Tibial nerve (tissue), 4 donors: ENCODE results near the gene USP11. TPM values are rescaled to one million over a fixed set of nuclear protein-coding genes. Genes with fewer than 3 reads are reported as not detected.

Experiments used
- DNase-seq, 2 donors: peaks; one replicate each; pipeline ENCODE4 v3.0.0-alpha.2; 2019; ENCODE audit warnings: low spot score in 2 of 2
- H3K27ac ChIP-seq, 4 donors: fragments of 200-600 bp; sonication (generic) in 3 of 4; one replicate each; pipeline ENCODE4 v1.5.1; 2017 to 2019; ENCODE audit warnings: mild to moderate bottlenecking in 1 of 4
- H3K27me3 ChIP-seq, 2 donors: fragments of 200-600 bp; sonication (generic) in 1 of 2; one replicate each; pipeline versions ENCODE4 v1.5.1 to v1.6.0; 2017 to 2019
- H3K36me3 ChIP-seq, 3 donors: fragments of 200-600 bp; sonication (generic); one replicate each; pipeline ENCODE4 v1.5.1; 2018 to 2019
- H3K4me1 ChIP-seq, 4 donors: fragments of 200-600 bp; sonication (generic) in 3 of 4; one replicate each; pipeline ENCODE4 v1.5.1; 2017 to 2019
- H3K4me3 ChIP-seq, 4 donors: fragments of 200-600 bp; sonication (generic) in 3 of 4; one replicate each; pipeline ENCODE4 v1.5.1; 2017 to 2019; ENCODE audit warnings: mild to moderate bottlenecking in 1 of 4, moderate library complexity in 1 of 4
- H3K9me3 ChIP-seq, 4 donors: fragments of 200-600 bp; sonication (generic) in 3 of 4; one replicate each; pipeline ENCODE4 v1.5.1; 2017 to 2019
- CTCF ChIP-seq, 5 experiments: fragments of 200-600 bp in 3 of 5; fragments of 450-650 bp in 2 of 5; sonication (generic) in 3 of 5; IDR thresholded peaks; one replicate each; pipeline ENCODE4 v1.5.1; 2016 to 2019; ENCODE audit warnings: antibody characterized with exemption in 5 of 5, mild to moderate bottlenecking in 3 of 5, moderate library complexity in 2 of 5
- EP300 ChIP-seq, 2 donors: sonication (generic); formaldehyde crosslinking; IDR thresholded peaks; one replicate each; pipeline ENCODE4 v1.6.1; 2017; ENCODE audit warnings: antibody characterized with exemption in 2 of 2, mild to moderate bottlenecking in 1 of 2
- POLR2A ChIP-seq, 2 donors: fragments of 450-650 bp; IDR thresholded peaks; one replicate each; pipeline ENCODE4 v1.6.1; 2017; ENCODE audit warnings: antibody characterized with exemption in 2 of 2, mild to moderate bottlenecking in 2 of 2, moderate library complexity in 2 of 2
- WGBS, 2 donors: methylation state at CpG; one replicate each; pipeline ENCODE4 v1.1.5; 2018; 5-methylcytosine and 5-hydroxymethylcytosine counted together
- total RNA-seq, 4 donors: library from RNA; depleted of rRNA; stranded (reverse); fragments of >200 nt; gene quantifications; one replicate each; pipeline ENCODE4 v1.1.0, GENCODE V29; 2016

The USP11 gene
- total RNA-seq, 4 donors from 2014 or later: 54.6 to 85.8 (median 63.9) TPM

GRCh38 chrX:47222751-47223350 lies 10.0 kb upstream of the USP11 start:
- H3K4me3 ChIP-seq: no peak overlapping the region
- WGBS, 2 donors: 20 to 92% methylated on average over 1 to 10 of the region's 10 CpGs

DNA sequence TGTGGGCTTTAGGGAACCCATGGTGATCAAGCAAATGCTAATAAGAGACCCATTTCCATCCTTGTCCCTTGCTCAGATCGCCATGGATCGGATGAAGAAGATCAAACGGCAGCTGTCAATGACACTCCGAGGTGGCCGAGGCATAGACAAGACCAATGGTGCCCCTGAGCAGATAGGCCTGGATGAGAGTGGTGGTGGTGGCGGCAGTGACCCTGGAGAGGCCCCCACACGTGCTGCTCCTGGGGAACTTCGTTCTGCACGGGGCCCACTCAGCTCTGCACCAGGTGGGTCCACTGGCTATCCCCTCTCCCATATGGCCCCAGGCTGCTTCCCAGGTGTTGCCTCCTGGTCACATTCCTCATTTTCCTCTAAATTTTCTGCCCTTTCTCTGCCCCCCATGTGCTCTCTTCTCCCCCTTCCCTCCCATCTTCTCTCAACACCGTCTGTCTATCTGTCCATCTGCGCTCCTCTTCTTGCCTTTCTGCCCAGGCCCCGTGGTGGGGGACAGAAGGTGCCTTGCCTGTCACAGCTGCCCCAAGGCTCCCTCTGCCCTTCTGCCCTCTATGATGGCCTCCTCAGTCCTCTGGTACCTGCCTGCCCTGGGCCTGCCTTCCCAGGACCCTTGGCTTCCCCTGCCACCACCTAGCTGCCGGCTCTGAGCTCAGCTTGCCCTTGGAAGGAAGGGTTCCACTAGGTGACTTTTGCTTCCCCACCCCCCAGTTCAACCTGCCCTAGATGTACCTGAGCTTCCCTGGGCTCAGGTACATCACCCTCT lies 9.1 kb upstream of the USP11 start:
- TF ChIP-seq EP300 (IDR thresholded peaks at IDR 0.05) (no peak), POLR2A (IDR thresholded peaks at IDR 0.05) (no peak), CTCF (IDR thresholded peaks at IDR 0.05) (no peak)
- 88 to 94% methylated on average over 13 of the region's 13 CpGs for WGBS, 2 donors
- Histone ChIP-seq H3K4me3 (no peak overlapping the region), H3K27ac (no peak overlapping the region), H3K9me3 (no peaks in the 10 kb centered on the region), H3K36me3 (peaks cover 0 to 60% (median 6%) of the 10 kb centered on the region in 3 donors), H3K27me3 (no peaks in the 10 kb centered on the region), H3K4me1 (peaks cover 0 to 21% (median 3%) of the 10 kb centered on the region in 4 donors)
- DNase-seq: no peak

More at GRCh38 chrX:47222751-47223350, 10.0 kb upstream of the USP11 start:
- peaks cover 0 to 21% (median 3%) of the 10 kb centered on the region in 4 donors for H3K4me1 ChIP-seq
- TF ChIP-seq EP300 (IDR thresholded peaks at IDR 0.05) (no peak), CTCF (IDR thresholded peaks at IDR 0.05) (no peak), POLR2A (IDR thresholded peaks at IDR 0.05) (no peak)
- no peak for DNase-seq
- H3K36me3 ChIP-seq: peaks cover 0 to 53% (median 6%) of the 10 kb centered on the region in 3 donors
- no peak overlapping the region for H3K27ac ChIP-seq
- H3K9me3 ChIP-seq: no peaks in the 10 kb centered on the region
- no peaks in the 10 kb centered on the region for H3K27me3 ChIP-seq

DNA sequence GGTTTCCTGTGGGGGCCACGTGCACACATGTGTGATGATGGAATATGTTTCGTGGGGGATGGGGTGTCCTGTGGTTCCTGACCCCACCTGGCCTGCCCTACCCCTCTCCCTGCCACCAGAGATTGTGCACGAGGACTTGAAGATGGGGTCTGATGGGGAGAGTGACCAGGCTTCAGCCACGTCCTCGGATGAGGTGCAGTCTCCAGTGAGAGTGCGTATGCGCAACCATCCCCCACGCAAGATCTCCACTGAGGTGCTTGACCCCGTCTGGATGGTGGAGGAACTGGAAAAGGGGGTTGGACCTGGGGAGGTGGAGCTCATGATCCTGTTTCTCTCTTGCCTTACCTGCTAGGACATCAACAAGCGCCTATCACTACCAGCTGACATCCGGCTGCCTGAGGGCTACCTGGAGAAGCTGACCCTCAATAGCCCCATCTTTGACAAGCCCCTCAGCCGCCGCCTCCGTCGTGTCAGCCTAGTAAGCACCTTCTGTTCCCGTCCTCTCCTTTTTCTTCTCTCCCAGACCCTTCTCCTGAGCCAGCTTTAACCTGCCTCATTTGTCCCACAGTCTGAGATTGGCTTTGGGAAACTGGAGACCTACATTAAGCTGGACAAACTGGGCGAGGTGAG lies 8.4 kb upstream of the USP11 start:
- 84 to 91% methylated on average over 14 to 17 of the region's 17 CpGs for WGBS, 2 donors
- no peak overlapping the region for H3K27ac ChIP-seq
- H3K27me3 ChIP-seq: no peaks in the 10 kb centered on the region
- no peak overlapping the region for H3K4me3 ChIP-seq
- H3K9me3 ChIP-seq: no peaks in the 10 kb centered on the region
- peaks cover 0 to 67% (median 6%) of the 10 kb centered on the region in 3 donors for H3K36me3 ChIP-seq
- no peak for DNase-seq
- TF ChIP-seq EP300 (IDR thresholded peaks at IDR 0.05) (no peak), POLR2A (IDR thresholded peaks at IDR 0.05) (no peak), CTCF (IDR thresholded peaks at IDR 0.05) (no peak)
- H3K4me1 ChIP-seq: peaks cover 0 to 21% (median 3%) of the 10 kb centered on the region in 4 donors

DNA sequence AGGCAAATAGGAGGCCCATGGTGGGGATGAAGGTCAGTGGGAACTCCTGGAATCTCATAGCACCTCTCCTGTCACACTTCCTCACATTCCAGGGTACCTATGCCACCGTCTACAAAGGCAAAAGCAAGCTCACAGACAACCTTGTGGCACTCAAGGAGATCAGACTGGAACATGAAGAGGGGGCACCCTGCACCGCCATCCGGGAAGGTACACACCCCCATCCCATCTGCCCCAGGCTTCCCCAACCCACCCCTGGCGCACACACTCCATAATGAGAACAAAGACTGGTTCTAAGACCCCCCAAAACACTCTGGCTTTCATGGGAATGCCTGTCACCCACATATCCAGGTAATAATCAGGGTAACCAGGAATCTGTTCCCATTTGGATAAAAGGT lies 7.9 kb upstream of the USP11 start:
- H3K4me3 ChIP-seq: no peak overlapping the region
- peaks cover 0 to 71% (median 6%) of the 10 kb centered on the region in 3 donors for H3K36me3 ChIP-seq
- no peaks in the 10 kb centered on the region for H3K9me3 ChIP-seq
- peaks cover 0 to 17% (median 3%) of the 10 kb centered on the region in 4 donors for H3K4me1 ChIP-seq
- H3K27me3 ChIP-seq: no peaks in the 10 kb centered on the region
- WGBS, 2 donors: 92 to 100% methylated on average over 2 to 4 of the region's 4 CpGs
- DNase-seq: no peak
- TF ChIP-seq CTCF (IDR thresholded peaks at IDR 0.05): no peak
- TF ChIP-seq EP300 (IDR thresholded peaks at IDR 0.05): no peak
- TF ChIP-seq POLR2A (IDR thresholded peaks at IDR 0.05): no peak
- H3K27ac ChIP-seq: no peak overlapping the region
